ENCODE measurements around the gene ST6GALNAC1.
"Not testable (repeated sequence)": the region's sequence is repeated elsewhere in the genome, so short reads cannot be mapped to it uniquely, and the experiment has no call there.

- not testable (repeated sequence) for TF ChIP-seq POLR2A, POLR2AphosphoS5 (IDR thresholded peaks at IDR 0.05; ENCODE audit: low read depth, low read length)
Observed at GRCh38 chr17:76636486-76637206, 6.9 kb downstream of the ST6GALNAC1 start.

Data from GM12892 (cell line).